Ishikawa (cell line): ENCODE results near the gene HNRNPL.

Experiments
- CEBPB ChIP-seq: IDR thresholded peaks from 2 replicates; pipeline ENCODE4 v1.6.1; 2012
- CREB1 ChIP-seq: IDR thresholded peaks from 2 replicates; pipeline ENCODE4 v1.6.1; 2012; ENCODE audit warnings: low read depth
- EP300 ChIP-seq: IDR thresholded peaks from 2 replicates; pipeline ENCODE4 v1.6.1; 2012; ENCODE audit warnings: borderline replicate concordance
- FOXM1 ChIP-seq: IDR thresholded peaks from 2 replicates; pipeline ENCODE4 v1.6.1; 2012; ENCODE audit warnings: low read depth, borderline replicate concordance
- NFIC ChIP-seq: IDR thresholded peaks from 2 replicates; pipeline ENCODE4 v1.6.1; 2012
- RAD21 ChIP-seq: IDR thresholded peaks from 2 replicates; pipeline ENCODE4 v1.6.1; 2012; ENCODE audit warnings: low read depth
- TAF1 ChIP-seq: IDR thresholded peaks from 2 replicates; pipeline ENCODE4 v1.6.1; 2012; ENCODE audit warnings: low read depth, mild to moderate bottlenecking
- TEAD4 ChIP-seq: IDR thresholded peaks from 2 replicates; pipeline ENCODE4 v1.6.1; 2012
- ZBTB7A ChIP-seq: IDR thresholded peaks from 2 replicates; pipeline ENCODE4 v1.6.1; 2012; ENCODE audit warnings: low read depth
- TF ChIP-seq, protein P1 (sequence below): IDR thresholded peaks from 2 replicates; pipeline ENCODE4 v1.6.1; 2012; ENCODE audit warnings: low read depth, mild to moderate bottlenecking
- TF ChIP-seq, protein P2 (sequence below): IDR thresholded peaks from 2 replicates; pipeline ENCODE4 v1.6.1; 2012

DNA sequence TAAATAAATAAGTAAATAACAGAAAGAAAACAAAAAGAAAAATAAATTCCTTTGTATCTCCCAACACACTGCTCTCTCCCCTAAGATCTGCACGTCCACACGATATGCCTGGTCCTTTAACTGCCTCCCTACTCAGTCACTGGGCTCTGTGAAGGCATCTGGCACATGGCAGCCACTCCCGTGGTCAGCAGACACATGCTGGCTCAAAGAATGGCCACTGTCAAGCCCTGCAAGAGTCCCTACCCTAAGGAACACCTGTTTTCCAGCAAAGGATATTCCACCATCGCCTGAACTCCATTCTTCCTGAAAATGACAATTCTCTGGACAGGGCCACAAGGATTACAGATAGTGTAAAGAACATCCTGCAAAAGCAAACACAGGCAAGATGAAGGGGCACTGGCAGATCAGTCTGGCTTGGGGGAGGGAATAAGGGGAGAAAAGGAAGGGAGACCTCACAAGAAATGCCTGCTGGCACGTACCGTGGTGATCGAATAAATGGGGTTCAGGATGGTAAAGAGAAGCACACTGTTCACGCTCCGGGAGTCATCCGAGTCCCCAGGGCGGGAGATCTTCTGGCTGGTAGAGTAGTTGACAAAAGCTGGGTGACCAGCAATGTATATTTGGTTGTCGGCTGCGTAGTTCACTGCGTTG is 4.3 kb downstream of the HNRNPL start:
- no peak for TF ChIP-seq CEBPB
- TF ChIP-seq FOXM1, result no peak
- no peak for TF ChIP-seq EP300
- TF ChIP-seq, protein P1, sequence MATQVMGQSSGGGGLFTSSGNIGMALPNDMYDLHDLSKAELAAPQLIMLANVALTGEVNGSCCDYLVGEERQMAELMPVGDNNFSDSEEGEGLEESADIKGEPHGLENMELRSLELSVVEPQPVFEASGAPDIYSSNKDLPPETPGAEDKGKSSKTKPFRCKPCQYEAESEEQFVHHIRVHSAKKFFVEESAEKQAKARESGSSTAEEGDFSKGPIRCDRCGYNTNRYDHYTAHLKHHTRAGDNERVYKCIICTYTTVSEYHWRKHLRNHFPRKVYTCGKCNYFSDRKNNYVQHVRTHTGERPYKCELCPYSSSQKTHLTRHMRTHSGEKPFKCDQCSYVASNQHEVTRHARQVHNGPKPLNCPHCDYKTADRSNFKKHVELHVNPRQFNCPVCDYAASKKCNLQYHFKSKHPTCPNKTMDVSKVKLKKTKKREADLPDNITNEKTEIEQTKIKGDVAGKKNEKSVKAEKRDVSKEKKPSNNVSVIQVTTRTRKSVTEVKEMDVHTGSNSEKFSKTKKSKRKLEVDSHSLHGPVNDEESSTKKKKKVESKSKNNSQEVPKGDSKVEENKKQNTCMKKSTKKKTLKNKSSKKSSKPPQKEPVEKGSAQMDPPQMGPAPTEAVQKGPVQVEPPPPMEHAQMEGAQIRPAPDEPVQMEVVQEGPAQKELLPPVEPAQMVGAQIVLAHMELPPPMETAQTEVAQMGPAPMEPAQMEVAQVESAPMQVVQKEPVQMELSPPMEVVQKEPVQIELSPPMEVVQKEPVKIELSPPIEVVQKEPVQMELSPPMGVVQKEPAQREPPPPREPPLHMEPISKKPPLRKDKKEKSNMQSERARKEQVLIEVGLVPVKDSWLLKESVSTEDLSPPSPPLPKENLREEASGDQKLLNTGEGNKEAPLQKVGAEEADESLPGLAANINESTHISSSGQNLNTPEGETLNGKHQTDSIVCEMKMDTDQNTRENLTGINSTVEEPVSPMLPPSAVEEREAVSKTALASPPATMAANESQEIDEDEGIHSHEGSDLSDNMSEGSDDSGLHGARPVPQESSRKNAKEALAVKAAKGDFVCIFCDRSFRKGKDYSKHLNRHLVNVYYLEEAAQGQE, result no peak
- TF ChIP-seq CREB1, result no peak
- TF ChIP-seq, protein P2, sequence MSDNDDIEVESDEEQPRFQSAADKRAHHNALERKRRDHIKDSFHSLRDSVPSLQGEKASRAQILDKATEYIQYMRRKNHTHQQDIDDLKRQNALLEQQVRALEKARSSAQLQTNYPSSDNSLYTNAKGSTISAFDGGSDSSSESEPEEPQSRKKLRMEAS, result no peak
- TF ChIP-seq TEAD4, result no peak
- no peak for TF ChIP-seq NFIC
- TF ChIP-seq RAD21, result no peak
- no peak for TF ChIP-seq TAF1
- no peak for TF ChIP-seq ZBTB7A
